K562 (cell line): Measurements from ENCODE around the gene MARCKSL1. TPM values are rescaled to one million over a fixed set of nuclear protein-coding genes. Genes with fewer than 3 reads are reported as not detected.

Experiments used
- CCNT2 ChIP-seq: IDR thresholded peaks from 2 replicates; pipeline ENCODE4 v1.6.1; 2011; ENCODE audit warnings: borderline replicate concordance, low read depth, mild to moderate bottlenecking, moderate library complexity, mixed read lengths, low read length; ENCODE audit not compliant: insufficient read length; ENCODE audit errors: extremely low read depth
- HDAC6 ChIP-seq: IDR thresholded peaks from 2 replicates; pipeline ENCODE4 v1.6.1; 2012; ENCODE audit warnings: low read depth, mild to moderate bottlenecking, control low read depth, inconsistent platforms, low read length, moderate library complexity
- KAT2B ChIP-seq: IDR thresholded peaks from one replicate; pipeline ENCODE4 v1.6.1; 2012; ENCODE audit warnings: low read depth, mild to moderate bottlenecking, control low read depth, inconsistent platforms, low read length, moderate library complexity
- KDM2B ChIP-seq: fragments of 250-450 bp; sonication (Bioruptor Pico); IDR thresholded peaks from 2 replicates; pipeline ENCODE4 v1.8.0; 2021; ENCODE audit warnings: mild to moderate bottlenecking, moderate library complexity
- MEF2A ChIP-seq: IDR thresholded peaks from 2 replicates; pipeline ENCODE4 v1.6.1; 2011; ENCODE audit warnings: low read depth, mild to moderate bottlenecking, low read length, moderate library complexity; ENCODE audit not compliant: control insufficient read depth
- MLLT1 ChIP-seq, 2 experiments: fragments of 450-650 bp; IDR thresholded peaks; 2 replicates each; pipeline ENCODE4 v1.6.1; 2016
- NR0B1 ChIP-seq: fragments of 450-650 bp; IDR thresholded peaks from one replicate; pipeline ENCODE4 v1.6.1; 2018; ENCODE audit warnings: mild to moderate bottlenecking, moderate library complexity; ENCODE audit not compliant: partially characterized antibody
- THRB ChIP-seq: fragments of 450-650 bp; formaldehyde crosslinking; conservative IDR thresholded peaks from 2 replicates; pipeline ENCODE4 v1.4.0; 2022; ENCODE audit warnings: mild to moderate bottlenecking, missing genetic modification characterization
- ZBTB26 ChIP-seq: fragments of 450-650 bp; formaldehyde crosslinking; IDR thresholded peaks from 2 replicates; pipeline ENCODE4 v1.4.0; 2022; ENCODE audit warnings: missing genetic modification characterization
- ZNF224 ChIP-seq: sonication (generic); formaldehyde crosslinking; IDR thresholded peaks from 2 replicates; pipeline ENCODE4 v1.8.0; 2022; ENCODE audit warnings: mild to moderate bottlenecking, missing genetic modification reagents
- ZNF395 ChIP-seq: fragments of 200-800 bp; sonication (Bioruptor generic); IDR thresholded peaks from 2 replicates; pipeline ENCODE4 v1.6.1; 2017; ENCODE audit warnings: missing genetic modification characterization, missing compliant biosample characterization
- polyA plus RNA-seq, 8 experiments: library from polyadenylated mRNA; depleted of rRNA in 4 of 8; stranded (reverse) in 5 of 8; unstranded in 3 of 8; fragments of >200 nt; fragmentation: Nextera tagmentation in 2 of 8; fragmentation: Illumina TruSeq in 1 of 8; extraction: Ambion mirVana in 2 of 8; extraction: Trizol in 1 of 8; gene quantifications; 2 replicates each; pipeline versions ENCODE4 v1.2.1 to v1.2.3, GENCODE V29; 2011 to 2014; ENCODE audit warnings: inconsistent platforms in 1 of 8, missing spikeins in 1 of 8
- total RNA-seq, 7 experiments: library from RNA; depleted of rRNA in 6 of 7; stranded (reverse); fragments of >200 nt in 6 of 7; fragmentation: Illumina TruSeq in 2 of 7; extraction: Trizol in 2 of 7; gene quantifications; 2 replicates each; pipeline versions ENCODE4 v1.2.1 to v1.2.3, GENCODE V29; 2011 to 2021; ENCODE audit warnings: low replicate concordance in 1 of 7

The MARCKSL1 gene
- total and polyA plus RNA-seq, 9 of the 15 experiments (the other 6 are each of a cell fraction or from before 2014, with no cell fraction given), result 14.7 to 325 (median 155) TPM

GRCh38 chr1:32351399-32352238 lies 15.6 kb upstream of the MARCKSL1 start (continued):
- TF ChIP-seq HDAC6 (no peak), KAT2B (no peak), MEF2A (no peak), THRB (0 out of 2 replicates have a peak, but pooled peaks have one; percentile 32), NR0B1 (no peak), ZNF224 (CRISPR knock-in tag) (no peak), CCNT2 (peak; percentile 67), ZNF395 (CRISPR knock-in tag) (0 out of 2 replicates have a peak, but pooled peaks have one; percentile 52), ZBTB26 (CRISPR knock-in tag) (no peak), KDM2B (CRISPR knock-in tag) (no peak; the same call in 1 of the 2 replicates), MLLT1 (IDR thresholded peaks at IDR 0.05) (no peak)
